Neural progenitor cell (in vitro differentiated cells): ENCODE results near the gene SYNRG. TPM values are rescaled to one million over a fixed set of nuclear protein-coding genes. Genes with fewer than 3 reads are reported as not detected.

Experiments used
- DNase-seq: peaks from one replicate; pipeline ENCODE4 v3.0.0-alpha.2; 2016; ENCODE audit warnings: low spot score
- H2AFZ ChIP-seq: fragments of 200-600 bp; sonication (generic); replicated peaks from 2 replicates; pipeline ENCODE4 v1.6.1; 2016; ENCODE audit warnings: antibody characterized with exemption
- H3F3A ChIP-seq: fragments of 200-600 bp; sonication (generic); 2 replicates; pipeline ENCODE4 v1.6.1; 2016; ENCODE audit warnings: antibody characterized with exemption, low read depth
- H3K27ac ChIP-seq: fragments of 200-600 bp; sonication (generic); 2 replicates; pipeline ENCODE4 v1.5.1; 2016; ENCODE audit warnings: mild to moderate bottlenecking
- H3K27me3 ChIP-seq: fragments of 200-600 bp; sonication (generic); 2 replicates; pipeline ENCODE4 v1.6.1; 2016; ENCODE audit warnings: mild to moderate bottlenecking, moderate library complexity
- H3K36me3 ChIP-seq: fragments of 200-600 bp; sonication (generic); 2 replicates; pipeline ENCODE4 v1.5.1; 2016
- H3K4me1 ChIP-seq: fragments of 200-600 bp; sonication (generic); 2 replicates; pipeline ENCODE4 v1.6.1; 2016; ENCODE audit warnings: mixed run types
- H3K4me2 ChIP-seq: fragments of 200-600 bp; sonication (generic); 2 replicates; pipeline ENCODE4 v1.6.1; 2016
- H3K4me3 ChIP-seq: fragments of 200-600 bp; sonication (generic); 2 replicates; pipeline ENCODE4 v1.5.1; 2016
- H3K79me2 ChIP-seq: fragments of 200-600 bp; sonication (generic); 2 replicates; pipeline ENCODE4 v1.6.1; 2016; ENCODE audit warnings: low read depth
- H3K9ac ChIP-seq: fragments of 200-600 bp; sonication (generic); 2 replicates; pipeline ENCODE4 v1.6.1; 2016
- H3K9me3 ChIP-seq: fragments of 200-600 bp; sonication (generic); 2 replicates; pipeline ENCODE4 v1.5.1; 2016; ENCODE audit warnings: low read depth
- H4K20me1 ChIP-seq: fragments of 200-600 bp; sonication (generic); 2 replicates; pipeline ENCODE4 v1.6.1; 2016; ENCODE audit warnings: low read depth
- H3K27ac Mint-ChIP-seq: 3 replicates; pipeline ENCODE4 v1.8.0; 2021; ENCODE audit warnings: mixed read lengths
- H3K27me3 Mint-ChIP-seq: 2 replicates; pipeline ENCODE4 v1.8.0; 2022; ENCODE audit warnings: low read depth, mild to moderate bottlenecking, inconsistent platforms, moderate library complexity, mixed read lengths; ENCODE audit not compliant: insufficient read depth
- H3K36me3 Mint-ChIP-seq: 3 replicates; pipeline ENCODE4 v1.8.0; 2021; ENCODE audit warnings: mixed read lengths
- H3K4me1 Mint-ChIP-seq: 3 replicates; pipeline ENCODE4 v1.8.0; 2021; ENCODE audit warnings: mixed read lengths
- H3K4me3 Mint-ChIP-seq: 3 replicates; pipeline ENCODE4 v1.8.0; 2021; ENCODE audit warnings: mild to moderate bottlenecking, moderate library complexity, mixed read lengths
- H3K9me3 Mint-ChIP-seq: 3 replicates; pipeline ENCODE4 v1.8.0; 2020; ENCODE audit warnings: mixed read lengths
- CTCF ChIP-seq: fragments of 200-600 bp; sonication (generic); IDR thresholded peaks from 2 replicates; pipeline ENCODE4 v1.5.1; 2017; ENCODE audit warnings: antibody characterized with exemption, mild to moderate bottlenecking
- EZH2 ChIP-seq: fragments of 200-600 bp; sonication (generic); IDR thresholded peaks from 2 replicates; pipeline ENCODE4 v1.6.1; 2017; ENCODE audit warnings: antibody characterized with exemption, mild to moderate bottlenecking, moderate library complexity
- EZH2phosphoT487 ChIP-seq: fragments of 200-600 bp; sonication (generic); IDR thresholded peaks from 2 replicates; pipeline ENCODE4 v1.6.1; 2017; ENCODE audit warnings: antibody characterized with exemption
- total RNA-seq: library from RNA; depleted of rRNA; stranded (reverse); fragments of >200 nt; gene quantifications from 2 replicates; pipeline ENCODE4 v1.2.3, GENCODE V29; 2015; ENCODE audit warnings: low replicate concordance

The SYNRG gene
- 22.4 and 26.3 TPM in 2 replicates for total RNA-seq

- DNase-seq, result peak; percentile 98
- TF ChIP-seq EZH2phosphoT487 (no peak), CTCF (peak; percentile 42), EZH2 (no peak)
- peak within 1 kb of the TSS; percentile 80 for H3K4me3 ChIP-seq
- no peaks in the 10 kb centered on the region for H3K9me3 ChIP-seq
- H3K9ac ChIP-seq, result peak within 1 kb of the TSS; percentile 59
- Mint-ChIP-seq H3K9me3 (peaks cover 4% of the 10 kb centered on the region), H3K27me3 (no peaks in the 10 kb centered on the region), H3K27ac (peak within 1 kb of the TSS; percentile 95), H3K4me1 (peaks cover 9% of the 10 kb centered on the region), H3K4me3 (peak within 1 kb of the TSS; percentile 97), H3K36me3 (peaks cover 15% of the 10 kb centered on the region)
- H3K36me3 ChIP-seq, result peaks cover 18% of the 10 kb centered on the region
- H3K27ac ChIP-seq, result peak within 1 kb of the TSS; percentile 69
- peak within 1 kb of the TSS; percentile 96 for H3K4me2 ChIP-seq
- peaks cover 42% of the 10 kb centered on the region for H3F3A ChIP-seq
- H3K27me3 ChIP-seq, result no peaks in the 10 kb centered on the region
- no peaks in the 10 kb centered on the region for H4K20me1 ChIP-seq
- peaks cover 43% of the 10 kb centered on the region for H3K79me2 ChIP-seq
- peaks cover 6% of the 10 kb centered on the region for H3K4me1 ChIP-seq
- peak within 1 kb of the TSS; percentile 61 for H2AFZ ChIP-seq
Observed at GRCh38 chr17:37609170-37610040, at the start of gene SYNRG. Gene SYNRG, minus strand, starts transcription at chr17:37609418. Its CDS starts 63 bp downstream, at chr17:37609355.

GRCh38 chr17:37657202-37657601 lies 48.0 kb upstream of the SYNRG start:
- Histone ChIP-seq H4K20me1 (no peaks in the 10 kb centered on the region), H3K27me3 (peaks cover 6% of the 10 kb centered on the region), H3K79me2 (no peaks in the 10 kb centered on the region), H3K4me2 (no peak overlapping the region), H3F3A (peaks cover 3% of the 10 kb centered on the region), H3K36me3 (no peaks in the 10 kb centered on the region), H3K9ac (no peak overlapping the region), H2AFZ (no peak overlapping the region), H3K27ac (no peak overlapping the region), H3K4me3 (no peak overlapping the region), H3K4me1 (peaks cover 5% of the 10 kb centered on the region), H3K9me3 (no peaks in the 10 kb centered on the region)
- DNase-seq, result no peak
- TF ChIP-seq EZH2, result no peak
- TF ChIP-seq EZH2phosphoT487, result no peak
- no peak overlapping the region for H3K4me3 Mint-ChIP-seq
- no peak overlapping the region for H3K27ac Mint-ChIP-seq
- H3K27me3 Mint-ChIP-seq, result no peaks in the 10 kb centered on the region
- H3K4me1 Mint-ChIP-seq, result peaks cover 2% of the 10 kb centered on the region
- no peaks in the 10 kb centered on the region for H3K36me3 Mint-ChIP-seq
- no peaks in the 10 kb centered on the region for H3K9me3 Mint-ChIP-seq

- no peak overlapping the region for H3K4me2 ChIP-seq
- no peaks in the 10 kb centered on the region for H4K20me1 ChIP-seq
- no peaks in the 10 kb centered on the region for H3K4me1 ChIP-seq
- Mint-ChIP-seq H3K9me3 (no peaks in the 10 kb centered on the region), H3K27me3 (no peaks in the 10 kb centered on the region), H3K4me1 (no peaks in the 10 kb centered on the region), H3K36me3 (no peaks in the 10 kb centered on the region), H3K4me3 (no peak overlapping the region), H3K27ac (no peak overlapping the region)
- no peaks in the 10 kb centered on the region for H3K36me3 ChIP-seq
- H3K79me2 ChIP-seq, result no peaks in the 10 kb centered on the region
- no peak overlapping the region for H3K27ac ChIP-seq
- no peak overlapping the region for H3K9ac ChIP-seq
- no peak for DNase-seq
- H3K27me3 ChIP-seq, result peaks cover 41% of the 10 kb centered on the region
- no peak overlapping the region for H3K4me3 ChIP-seq
- H3K9me3 ChIP-seq, result no peaks in the 10 kb centered on the region
- no peak overlapping the region for H2AFZ ChIP-seq
- no peaks in the 10 kb centered on the region for H3F3A ChIP-seq
- no peak for TF ChIP-seq EZH2phosphoT487
- no peak for TF ChIP-seq EZH2
- no peak for TF ChIP-seq CTCF
Observed at GRCh38 chr17:37651849-37652248, 42.6 kb upstream of the SYNRG start.
